Mucosa of stomach (tissue), 1 donor: ENCODE data around the gene DCAF8.

Source experiments
- H3K27me3 ChIP-seq: one replicate; pipeline ENCODE4 v1.7.0; 2013; ENCODE audit warnings: mild to moderate bottlenecking, low read length; ENCODE audit not compliant: control insufficient read depth, insufficient read depth
- H3K36me3 ChIP-seq: one replicate; pipeline ENCODE4 v1.7.0; 2013; ENCODE audit warnings: low read length; ENCODE audit not compliant: control insufficient read depth, insufficient read depth
- H3K4me1 ChIP-seq: one replicate; pipeline ENCODE4 v1.7.0; 2013; ENCODE audit warnings: mild to moderate bottlenecking, low read length; ENCODE audit not compliant: control insufficient read depth, insufficient read depth
- H3K4me3 ChIP-seq: one replicate; pipeline ENCODE4 v1.7.0; 2013; ENCODE audit warnings: low read length
- H3K9ac ChIP-seq: one replicate; pipeline ENCODE4 v1.7.0; 2013; ENCODE audit warnings: mild to moderate bottlenecking, low read length, moderate library complexity
- H3K9me3 ChIP-seq: one replicate; pipeline ENCODE4 v1.7.0; 2013; ENCODE audit warnings: mild to moderate bottlenecking, low read length, moderate library complexity; ENCODE audit not compliant: control insufficient read depth
- donor health status: Pancreatic carcinoma.

Gene DCAF8

DNA sequence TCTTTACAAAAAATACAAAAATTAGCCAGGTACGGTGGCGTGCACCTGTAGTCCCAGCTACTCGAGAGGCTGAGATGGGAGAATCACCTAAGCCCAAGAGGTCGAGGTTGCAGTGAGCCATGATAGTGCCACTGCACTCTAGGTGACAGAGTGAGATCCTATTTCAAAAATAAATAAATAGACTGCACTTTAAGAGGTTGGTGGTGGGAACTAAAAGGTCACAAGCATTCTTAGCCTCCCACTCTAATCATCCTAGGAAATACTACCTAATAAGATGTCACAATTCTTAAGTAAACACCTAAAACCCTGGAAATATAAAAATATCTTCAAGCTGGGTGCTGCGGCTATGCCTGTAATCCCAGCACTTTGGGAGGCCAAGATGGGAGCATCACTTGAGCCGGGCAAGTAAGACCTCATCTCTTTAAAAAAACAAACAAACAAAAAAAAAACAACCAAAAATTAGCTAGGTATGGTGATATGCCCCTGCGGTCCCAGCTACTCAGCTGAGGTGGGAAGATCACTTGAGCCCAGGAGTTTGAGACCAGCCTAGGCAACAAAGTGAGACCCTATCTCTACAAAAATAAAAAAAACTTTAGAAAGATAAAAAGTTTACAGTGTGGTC lies 4.1 kb downstream of the DCAF8 start:
- peaks cover 26% of the 10 kb centered on the region for H3K4me1 ChIP-seq
- no peaks in the 10 kb centered on the region for H3K36me3 ChIP-seq
- H3K27me3 ChIP-seq, result no peaks in the 10 kb centered on the region
- H3K4me3 ChIP-seq, result no peak overlapping the region
- H3K9me3 ChIP-seq, result no peaks in the 10 kb centered on the region
- H3K9ac ChIP-seq, result no peak overlapping the region

GRCh38 chr1:160257411-160258015 lies 4.8 kb downstream of the DCAF8 start:
- Histone ChIP-seq H3K27me3 (no peaks in the 10 kb centered on the region), H3K4me3 (no peak overlapping the region), H3K36me3 (no peaks in the 10 kb centered on the region), H3K9me3 (no peaks in the 10 kb centered on the region), H3K9ac (no peak overlapping the region), H3K4me1 (peaks cover 19% of the 10 kb centered on the region)

DNA sequence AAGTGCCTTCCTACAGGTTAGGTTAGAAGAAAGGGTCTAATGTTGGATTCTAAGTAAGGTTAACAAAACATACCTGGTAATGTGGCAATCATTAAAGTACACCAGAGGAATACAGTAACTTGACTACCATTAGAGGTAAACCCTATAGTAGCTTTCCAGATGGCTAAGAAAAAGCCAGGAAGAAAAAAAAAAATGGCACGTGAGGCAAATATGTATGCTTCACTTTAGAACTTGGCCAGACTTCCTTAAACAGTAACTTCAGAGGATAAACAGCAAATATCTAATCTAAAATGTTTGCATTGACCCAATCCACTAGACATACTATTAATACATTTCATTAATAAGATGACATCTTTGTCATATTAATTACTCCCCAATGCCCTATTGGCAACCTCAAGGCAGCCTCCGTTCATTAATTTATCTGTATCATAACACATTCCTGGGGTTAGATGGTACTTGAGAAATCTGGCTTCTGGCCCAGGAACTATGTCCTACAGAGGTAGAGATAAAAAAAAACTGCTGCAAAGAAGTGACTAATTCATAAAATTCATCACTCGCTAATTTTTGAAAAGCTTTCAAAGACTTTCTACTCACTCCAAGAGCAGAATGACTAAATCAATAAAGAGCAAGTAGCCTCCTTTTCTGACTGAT lies 5.8 kb downstream of the DCAF8 start:
- Histone ChIP-seq H3K4me1 (peaks cover 19% of the 10 kb centered on the region), H3K27me3 (no peaks in the 10 kb centered on the region), H3K9me3 (no peaks in the 10 kb centered on the region), H3K9ac (no peak overlapping the region), H3K4me3 (no peak overlapping the region), H3K36me3 (no peaks in the 10 kb centered on the region)

DNA sequence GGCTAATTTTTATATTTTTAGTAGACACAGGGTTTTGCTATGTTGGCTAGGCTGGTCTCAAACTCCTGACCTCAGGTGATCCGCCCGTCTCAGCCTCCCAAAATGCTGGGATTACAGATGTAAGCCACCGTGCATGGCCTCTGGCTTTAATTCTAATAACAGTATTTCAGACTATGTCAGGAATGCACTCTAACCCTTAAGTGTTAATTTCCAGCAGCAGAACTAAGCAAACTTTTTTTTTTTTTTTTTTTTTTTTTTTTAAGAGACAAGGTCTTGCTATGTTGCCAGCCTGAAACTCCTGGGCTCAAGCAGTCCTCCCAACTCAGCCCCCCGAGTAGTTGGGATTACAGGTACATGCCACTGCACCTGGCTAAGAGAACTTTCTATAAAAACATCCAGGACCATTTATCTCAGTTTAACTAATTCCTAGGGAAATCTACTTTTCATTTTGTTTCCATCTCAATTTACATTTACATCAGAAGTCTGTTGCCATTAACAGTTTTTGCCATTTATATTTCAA lies 6.5 kb downstream of the DCAF8 start:
- peaks cover 14% of the 10 kb centered on the region for H3K4me1 ChIP-seq
- H3K36me3 ChIP-seq, result no peaks in the 10 kb centered on the region
- no peaks in the 10 kb centered on the region for H3K27me3 ChIP-seq

DNA sequence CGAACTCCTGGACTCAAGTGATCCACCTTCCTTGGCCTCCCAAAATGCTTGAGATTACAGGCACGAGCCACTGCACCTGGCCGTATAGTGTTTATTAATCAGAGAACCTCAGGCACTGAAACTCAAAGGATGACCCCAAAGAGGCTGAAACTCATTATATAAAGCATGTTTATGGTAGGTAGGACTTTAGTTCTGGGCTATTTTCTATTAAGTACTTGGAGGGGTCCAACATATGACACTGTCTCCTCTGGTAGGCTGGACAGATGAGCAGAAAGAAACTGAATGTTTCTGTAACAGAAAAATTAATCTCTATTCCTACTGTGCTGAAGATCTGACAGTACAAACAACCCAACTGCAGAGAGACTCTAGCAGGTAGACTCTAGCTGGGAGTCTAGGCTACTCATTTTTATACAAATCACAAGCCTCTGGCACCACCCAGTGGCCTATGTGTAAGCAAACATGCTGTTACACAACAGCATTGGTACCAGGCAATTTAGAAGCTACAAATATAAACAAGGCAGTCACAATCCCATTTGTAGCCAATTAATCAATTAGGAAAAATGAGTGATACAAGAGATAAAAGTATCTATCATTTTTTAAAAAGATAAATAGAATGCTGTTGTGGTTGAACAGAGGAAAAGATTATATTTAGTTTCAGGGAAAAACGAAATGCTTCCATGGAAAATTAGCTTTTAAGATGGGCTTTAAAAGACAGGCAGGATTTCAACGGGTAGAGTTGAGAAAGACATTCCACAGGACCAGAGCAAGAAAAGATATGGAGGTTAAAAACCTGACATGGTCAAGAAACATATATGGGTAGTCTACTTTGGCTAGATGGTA lies 10.4 kb downstream of the DCAF8 start:
- H3K9me3 ChIP-seq, result no peaks in the 10 kb centered on the region
- no peak overlapping the region for H3K9ac ChIP-seq
- no peak overlapping the region for H3K4me3 ChIP-seq
- no peaks in the 10 kb centered on the region for H3K36me3 ChIP-seq
- no peaks in the 10 kb centered on the region for H3K27me3 ChIP-seq
- H3K4me1 ChIP-seq, result peaks cover 7% of the 10 kb centered on the region

More for the DNA sequence above, 6.5 kb downstream of the DCAF8 start:
- no peak overlapping the region for H3K4me3 ChIP-seq
- H3K9ac ChIP-seq, result no peak overlapping the region
- H3K9me3 ChIP-seq, result no peaks in the 10 kb centered on the region

GRCh38 chr1:160251011-160251410 lies 11.3 kb downstream of the DCAF8 start:
- no peak overlapping the region for H3K9ac ChIP-seq
- H3K27me3 ChIP-seq, result no peaks in the 10 kb centered on the region
- no peaks in the 10 kb centered on the region for H3K9me3 ChIP-seq
- H3K36me3 ChIP-seq, result no peaks in the 10 kb centered on the region
- no peaks in the 10 kb centered on the region for H3K4me1 ChIP-seq
- no peak overlapping the region for H3K4me3 ChIP-seq

GRCh38 chr1:160247053-160247452 lies 15.3 kb downstream of the DCAF8 start:
- Histone ChIP-seq H3K36me3 (no peaks in the 10 kb centered on the region), H3K4me1 (no peaks in the 10 kb centered on the region), H3K9ac (no peak overlapping the region)

DNA sequence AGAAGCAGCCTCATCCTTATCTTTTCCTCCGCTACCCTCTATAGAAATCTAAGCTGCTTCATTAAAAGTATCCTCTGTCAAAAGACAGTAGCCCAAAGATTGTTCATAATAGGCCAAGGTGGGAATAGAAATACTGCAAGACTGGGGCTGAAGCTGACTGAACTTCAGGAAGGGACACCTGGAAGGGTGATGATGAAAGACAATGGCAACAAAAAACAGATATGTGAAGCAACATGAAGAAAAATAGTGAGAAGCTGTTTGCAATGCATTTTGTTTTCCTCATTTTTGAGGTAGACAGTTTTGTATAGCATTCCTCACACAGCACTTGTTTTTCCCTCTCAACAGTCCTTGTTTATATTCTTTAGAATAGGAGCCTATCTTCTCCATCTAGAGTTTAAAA lies 16.9 kb downstream of the DCAF8 start:
- Histone ChIP-seq H3K27me3 (no peaks in the 10 kb centered on the region), H3K36me3 (no peaks in the 10 kb centered on the region), H3K4me1 (no peaks in the 10 kb centered on the region), H3K9ac (no peak overlapping the region), H3K9me3 (no peaks in the 10 kb centered on the region), H3K4me3 (no peak overlapping the region)

More at GRCh38 chr1:160247053-160247452, 15.3 kb downstream of the DCAF8 start:
- no peaks in the 10 kb centered on the region for H3K27me3 ChIP-seq
- H3K4me3 ChIP-seq, result no peak overlapping the region
- no peaks in the 10 kb centered on the region for H3K9me3 ChIP-seq

GRCh38 chr1:160244209-160244608 lies 18.1 kb downstream of the DCAF8 start:
- Histone ChIP-seq H3K9ac (no peak overlapping the region), H3K27me3 (no peaks in the 10 kb centered on the region), H3K9me3 (no peaks in the 10 kb centered on the region), H3K4me3 (no peak overlapping the region), H3K4me1 (no peaks in the 10 kb centered on the region), H3K36me3 (peaks cover 11% of the 10 kb centered on the region)

GRCh38 chr1:160243767-160244166 lies 18.6 kb downstream of the DCAF8 start:
- H3K9me3 ChIP-seq, result no peaks in the 10 kb centered on the region
- no peak overlapping the region for H3K9ac ChIP-seq
- H3K27me3 ChIP-seq, result no peaks in the 10 kb centered on the region
- H3K4me1 ChIP-seq, result no peaks in the 10 kb centered on the region
- no peak overlapping the region for H3K4me3 ChIP-seq
- peaks cover 12% of the 10 kb centered on the region for H3K36me3 ChIP-seq

GRCh38 chr1:160239582-160240299 lies 22.6 kb downstream of the DCAF8 start:
- Histone ChIP-seq H3K9ac (no peak overlapping the region), H3K9me3 (no peaks in the 10 kb centered on the region), H3K4me3 (no peak overlapping the region), H3K27me3 (no peaks in the 10 kb centered on the region), H3K4me1 (no peaks in the 10 kb centered on the region), H3K36me3 (peaks cover 18% of the 10 kb centered on the region)
